ENCODE measurements around the gene GARIN5B. TPM values are rescaled to one million over a fixed set of nuclear protein-coding genes. Genes with fewer than 3 reads are reported as not detected.
"Not testable (repeated sequence)": the region's sequence is repeated elsewhere in the genome, so short reads cannot be mapped to it uniquely, and the experiment has no call there.

Gene GARIN5B
- polyA plus RNA-seq (2011; rRNA removed): not detected in 2 replicates
- 0.01 TPM in 1 of 2 replicates, not detected in the other for polyA plus RNA-seq (2012; cell fraction: cytosol; rRNA removed)
- 0.20 and 0.23 TPM in 2 replicates for polyA plus RNA-seq (2012; cell fraction: nucleus; rRNA removed)
- 0.05 TPM in 3 replicates for polyA plus RNA-seq (2017; fragmentation: RNase III; extraction: RNeasy Plus Mini Kit Qiagen cat#74134 plus additional on column Dnase treatment)
- polyA minus RNA-seq (2011; rRNA and poly(A)+ RNA removed): not detected in 2 replicates

GRCh38 chr19:55362990-55363716 is at the start of gene GARIN5B:
Gene GARIN5B (minus strand): TSS chr19:55363260. CDS start chr19:55363066, 194 bp downstream.
- H3K4me1 ChIP-seq: peaks cover 34% of the 10 kb centered on the region
- no peak for TF ChIP-seq EHMT2 (IDR thresholded peaks at IDR 0.05; ENCODE audit: low read depth)
- TF ChIP-seq NPAS2 (CRISPR knock-in tag; IDR thresholded peaks at IDR 0.05; ENCODE audit: borderline replicate concordance): no peak
- no peak for TF ChIP-seq ZSCAN20 (CRISPR knock-in tag; IDR thresholded peaks at IDR 0.05)
- TF ChIP-seq TFCP2L1 (CRISPR knock-in tag; IDR thresholded peaks at IDR 0.05): peak; percentile 69; the same call in 1 of the 2 replicates
- TF ChIP-seq FOSB (CRISPR knock-in tag; IDR thresholded peaks at IDR 0.05): 0 out of 2 replicates have a peak, but pooled peaks have one; percentile 50
- H3K27ac ChIP-seq: peak within 1 kb of the TSS in 1 of 2 experiments; percentile 47; a peak in 3 of 6 replicates
- CTCF ChIA-PET: interaction anchor here (0.6 to 14.8 kb wide), 6 partner anchors 8 to 222 kb away, joined by 3 to 105 read pairs (median 8); partner anchors contain the start of gene TMEM238
- peak; percentile 27 to 60 for ATAC-seq
- no peak within 1 kb of the TSS for H3K4me3 ChIP-seq
- 74% methylated on average over 23 of the region's 27 CpGs for WGBS (ENCODE audit: missing lambda C conversion rate)
- POLR2A ChIA-PET: interaction anchor here (0.6 to 2.0 kb wide), 3 partner anchors 10 to 1202 kb away, joined by 4 to 8 read pairs (median 5); no protein-coding TSS in a partner anchor
- FAIRE-seq: no peak
- DNase-seq (ENCODE audit: low read depth in 1 of 2, low spot score in 1 of 2): no peak
- H3K4me2 ChIP-seq: no peak within 1 kb of the TSS
- no peaks in the 10 kb centered on the region for H3K9me3 ChIP-seq

DNA sequence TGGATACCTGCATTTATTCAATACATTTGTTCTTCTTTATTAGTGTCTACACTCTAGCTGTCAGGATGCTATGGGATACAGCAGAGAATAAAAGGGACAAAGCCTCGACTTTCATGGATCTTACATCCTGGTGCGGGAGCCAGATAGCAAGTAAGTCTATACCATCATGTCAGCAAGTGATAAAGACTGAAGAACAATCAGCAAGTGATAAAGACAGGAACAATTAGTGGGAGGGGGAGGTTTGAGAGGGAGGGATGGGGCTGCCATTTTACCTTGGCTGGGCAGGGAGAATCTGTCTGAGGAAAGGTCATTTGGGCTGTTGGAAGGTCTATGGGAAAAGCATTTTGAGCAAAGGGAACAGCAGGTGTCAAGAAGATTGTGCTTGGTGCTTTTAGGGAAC is 47.1 kb upstream of the GARIN5B start:
- POLR2A ChIA-PET: interaction anchor here (1.4 kb wide), 1 partner anchor 130 kb away, joined by 3 read pairs; the partner anchor contains the start of gene HSPBP1
- FAIRE-seq (peak; percentile 13), DNase-seq (ENCODE audit: low read depth in 1 of 2, low spot score in 1 of 2) (no peak), ATAC-seq (no peak)
- 0 out of 3 replicates have a peak, but pooled peaks cover 6% of the 10 kb centered on the region for H3K9me3 ChIP-seq
- H3K4me2 ChIP-seq: no peak overlapping the region
- peaks cover 18% of the 10 kb centered on the region for H3K4me1 ChIP-seq
- no peak overlapping the region for H3K27ac ChIP-seq
- no peak overlapping the region for H3K4me3 ChIP-seq
- 83% methylated on average over 2 of the region's 2 CpGs for WGBS (ENCODE audit: missing lambda C conversion rate)
- no peak for TF ChIP-seq ZFP36 (IDR thresholded peaks at IDR 0.05; ENCODE audit: borderline replicate concordance, partially characterized antibody)
- no peak for TF ChIP-seq KDM1A (IDR thresholded peaks at IDR 0.05; ENCODE audit: low read depth)
- TF ChIP-seq ZC3H11A (IDR thresholded peaks at IDR 0.05): no peak
- TF ChIP-seq E2F6 (IDR thresholded peaks at IDR 0.05; ENCODE audit: borderline replicate concordance, low read depth): no peak
- no peak for TF ChIP-seq NFE2L2 (conservative IDR thresholded peaks at IDR 0.05; ENCODE audit: low read length)
- TF ChIP-seq, protein P1, sequence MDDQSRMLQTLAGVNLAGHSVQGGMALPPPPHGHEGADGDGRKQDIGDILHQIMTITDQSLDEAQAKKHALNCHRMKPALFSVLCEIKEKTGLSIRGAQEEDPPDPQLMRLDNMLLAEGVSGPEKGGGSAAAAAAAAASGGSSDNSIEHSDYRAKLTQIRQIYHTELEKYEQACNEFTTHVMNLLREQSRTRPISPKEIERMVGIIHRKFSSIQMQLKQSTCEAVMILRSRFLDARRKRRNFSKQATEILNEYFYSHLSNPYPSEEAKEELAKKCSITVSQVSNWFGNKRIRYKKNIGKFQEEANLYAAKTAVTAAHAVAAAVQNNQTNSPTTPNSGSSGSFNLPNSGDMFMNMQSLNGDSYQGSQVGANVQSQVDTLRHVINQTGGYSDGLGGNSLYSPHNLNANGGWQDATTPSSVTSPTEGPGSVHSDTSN (IDR thresholded peaks at IDR 0.05): no peak
- TF ChIP-seq, protein P2, sequence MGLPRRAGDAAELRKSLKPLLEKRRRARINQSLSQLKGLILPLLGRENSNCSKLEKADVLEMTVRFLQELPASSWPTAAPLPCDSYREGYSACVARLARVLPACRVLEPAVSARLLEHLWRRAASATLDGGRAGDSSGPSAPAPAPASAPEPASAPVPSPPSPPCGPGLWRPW (IDR thresholded peaks at IDR 0.05): no peak
- TF ChIP-seq GATA3 (IDR thresholded peaks at IDR 0.05; ENCODE audit: borderline replicate concordance): no peak
- no peak for TF ChIP-seq HEYL (CRISPR knock-in tag; IDR thresholded peaks at IDR 0.05)
- TF ChIP-seq TFCP2L1 (CRISPR knock-in tag; IDR thresholded peaks at IDR 0.05): no peak
- no peak for TF ChIP-seq CHD4 (IDR thresholded peaks at IDR 0.05; ENCODE audit: borderline replicate concordance)
- no peak for TF ChIP-seq POLR2AphosphoS2 (conservative IDR thresholded peaks at IDR 0.05; ENCODE audit: low read length)
- CTCF ChIA-PET: interaction anchor here (0.9 to 8.1 kb wide), 5 partner anchors 8 to 269 kb away, joined by 4 to 61 read pairs (median 8); no protein-coding TSS in a partner anchor

GRCh38 chr19:55409179-55409578 is 46.1 kb upstream of the GARIN5B start:
- not testable (repeated sequence) for H3K9me3 ChIP-seq; DNase-seq (ENCODE audit: low read depth in 1 of 2, low spot score in 1 of 2); H3K4me3 ChIP-seq; FAIRE-seq; ATAC-seq; H3K4me2 ChIP-seq
- POLR2A ChIA-PET: interaction anchor here (1.4 to 3.3 kb wide), 2 partner anchors 21 to 129 kb away, joined by 3 to 55 read pairs; partner anchors contain the start of genes HSPBP1 and RPL28
- 93% methylated on average over 8 of the region's 8 CpGs for WGBS (ENCODE audit: missing lambda C conversion rate)
- Histone ChIP-seq H3K4me1 (peaks cover 28% of the 10 kb centered on the region), H3K27ac (peak overlapping the region in 1 of 2 experiments; percentile 97; a peak in 4 of 6 replicates)
- CTCF ChIA-PET: interaction anchor here (0.6 to 8.1 kb wide), 13 partner anchors 9 to 493 kb away, joined by 3 to 61 read pairs (median 4); partner anchors contain the start of gene DNAAF3

Data from A549 (cell line).